ENCODE data around the gene DDX1.

GRCh38 chr2:15623481-15623796 is 31.8 kb downstream of the DDX1 start:
- TF ChIP-seq CTCF (conservative IDR thresholded peaks at IDR 0.05) (no peak), EZH2 (IDR thresholded peaks at IDR 0.05; ENCODE audit: low read depth) (no peak)
